ENCODE results near the gene POM121L2. TPM values are rescaled to one million over a fixed set of nuclear protein-coding genes. Genes with fewer than 3 reads are reported as not detected.

Gene POM121L2
- total RNA-seq (not detected), polyA plus RNA-seq (not detected)

GRCh38 chr6:27312146-27312949 lies at the start of gene POM121L2:
TSS of gene POM121L2 (minus strand) at chr6:27312273. CDS start at chr6:27312170, 103 bp downstream.
- ChIA-PET CTCF (ENCODE audit: partially characterized antibody) (interaction anchor here (0.7 to 4.5 kb wide), 15 partner anchors 8 to 590 kb away, joined by 3 to 23 read pairs (median 5); a partner anchor contains a TSS), POLR2A (ENCODE audit: partially characterized antibody) (interaction anchor here (0.9 to 1.7 kb wide), 5 partner anchors 8 to 440 kb away, joined by 3 to 6 read pairs (median 4); no protein-coding TSS in a partner anchor)
- peak; percentile 50 to 68 (median 61) for DNase-seq
- Histone ChIP-seq H3K4me3 (ENCODE audit: low read length in 2 of 2) (peak within 1 kb of the TSS; percentile 44 to 57), H3K9me3 (ENCODE audit: control insufficient read depth in 1 of 2, low read length in 2 of 2) (no peaks in the 10 kb centered on the region), H3K36me3 (ENCODE audit: insufficient read depth, low read length) (no peaks in the 10 kb centered on the region), H3K4me1 (ENCODE audit: insufficient read depth, low read length) (peaks cover 5% of the 10 kb centered on the region), H3K27me3 (ENCODE audit: insufficient read depth, low read length) (peaks cover 26% of the 10 kb centered on the region), H3K27ac (ENCODE audit: low read depth, low read length) (no peak within 1 kb of the TSS)
- Mint-ChIP-seq H3K27me3 (peaks cover 39 to 55% of the 10 kb centered on the region in 2 donors), H3K4me1 (peaks cover 0 to 14% (median 7%) of the 10 kb centered on the region in 4 donors), H3K27ac (peak within 1 kb of the TSS in 3 of 7 donors; percentile 7 to 37 (median 21)), H3K9me3 (peaks cover 0 to 3% (median 0%) of the 10 kb centered on the region in 8 donors), H3K36me3 (no peaks in the 10 kb centered on the region), H3K4me3 (peak within 1 kb of the TSS; percentile 81 to 86 (median 83))
- intact Hi-C loops (cut with micrococcal nuclease) = loop anchor here (1.0 to 10.0 kb wide), 9 partner anchors 72 to 582 kb away; partner anchors contain the start of gene ZNF391

- H3K4me1 ChIP-seq (ENCODE audit: insufficient read depth, low read length) = no peaks in the 10 kb centered on the region
- H3K27me3 Mint-ChIP-seq = peaks cover 0 to 2% of the 10 kb centered on the region in 2 donors
- ChIA-PET CTCF (ENCODE audit: partially characterized antibody) (no interaction called here), POLR2A (ENCODE audit: partially characterized antibody) (no interaction called here)
- no peaks in the 10 kb centered on the region for H3K36me3 ChIP-seq (ENCODE audit: insufficient read depth, low read length)
- no peak overlapping the region for H3K4me3 ChIP-seq (ENCODE audit: low read length in 2 of 2)
- H3K9me3 Mint-ChIP-seq = peaks cover 7 to 74% (median 64%) of the 10 kb centered on the region in 8 donors
- no peak for DNase-seq
- H3K27ac ChIP-seq (ENCODE audit: low read depth, low read length) = no peak overlapping the region
- intact Hi-C loops (cut with micrococcal nuclease) = no loop called here
- peaks cover 38 to 46% of the 10 kb centered on the region in 2 donors for H3K36me3 Mint-ChIP-seq
- no peaks in the 10 kb centered on the region for H3K27me3 ChIP-seq (ENCODE audit: insufficient read depth, low read length)
- H3K4me3 Mint-ChIP-seq = no peak overlapping the region
- peaks cover 0 to 20% of the 10 kb centered on the region in 2 donors for H3K9me3 ChIP-seq (ENCODE audit: control insufficient read depth in 1 of 2, low read length in 2 of 2)
- no peak overlapping the region for H3K27ac Mint-ChIP-seq
- no peaks in the 10 kb centered on the region for H3K4me1 Mint-ChIP-seq
Measured at GRCh38 chr6:27359231-27359630, 47.2 kb upstream of the POM121L2 start.

GRCh38 chr6:27358786-27359185 lies 46.7 kb upstream of the POM121L2 start:
- CTCF ChIA-PET (ENCODE audit: partially characterized antibody) = no interaction called here
- H3K27me3 ChIP-seq (ENCODE audit: insufficient read depth, low read length) = no peaks in the 10 kb centered on the region
- H3K36me3 ChIP-seq (ENCODE audit: insufficient read depth, low read length) = no peaks in the 10 kb centered on the region
- peaks cover 38 to 48% of the 10 kb centered on the region in 2 donors for H3K36me3 Mint-ChIP-seq
- H3K9me3 Mint-ChIP-seq = peaks cover 7 to 78% (median 65%) of the 10 kb centered on the region in 8 donors
- H3K4me1 Mint-ChIP-seq = no peaks in the 10 kb centered on the region
- no peak for DNase-seq
- POLR2A ChIA-PET (ENCODE audit: partially characterized antibody) = no interaction called here
- H3K4me3 ChIP-seq (ENCODE audit: low read length in 2 of 2) = no peak overlapping the region
- no peak overlapping the region for H3K27ac Mint-ChIP-seq
- no peak overlapping the region for H3K27ac ChIP-seq (ENCODE audit: low read depth, low read length)
- intact Hi-C loops (cut with micrococcal nuclease) = no loop called here
- H3K4me3 Mint-ChIP-seq = no peak overlapping the region
- H3K4me1 ChIP-seq (ENCODE audit: insufficient read depth, low read length) = no peaks in the 10 kb centered on the region
- peaks cover 0 to 2% of the 10 kb centered on the region in 2 donors for H3K27me3 Mint-ChIP-seq
- peaks cover 0 to 20% of the 10 kb centered on the region in 2 donors for H3K9me3 ChIP-seq (ENCODE audit: control insufficient read depth in 1 of 2, low read length in 2 of 2)

- Histone ChIP-seq H3K4me1 (ENCODE audit: insufficient read depth, low read length) (no peaks in the 10 kb centered on the region), H3K36me3 (ENCODE audit: insufficient read depth, low read length) (no peaks in the 10 kb centered on the region), H3K4me3 (ENCODE audit: low read length in 2 of 2) (no peak overlapping the region), H3K27ac (ENCODE audit: low read depth, low read length) (no peak overlapping the region), H3K9me3 (ENCODE audit: control insufficient read depth in 1 of 2, low read length in 2 of 2) (peaks cover 0 to 4% of the 10 kb centered on the region in 2 donors), H3K27me3 (ENCODE audit: insufficient read depth, low read length) (no peaks in the 10 kb centered on the region)
- intact Hi-C loops (cut with micrococcal nuclease) = no loop called here
- ChIA-PET CTCF (ENCODE audit: partially characterized antibody) (no interaction called here), POLR2A (ENCODE audit: partially characterized antibody) (interaction anchor here (0.6 kb wide), 1 partner anchor 222 kb away, joined by 3 read pairs; no protein-coding TSS in a partner anchor)
- peaks cover 1 to 5% of the 10 kb centered on the region in 2 donors for H3K36me3 Mint-ChIP-seq
- DNase-seq = no peak
- peaks cover 3 to 69% (median 38%) of the 10 kb centered on the region in 8 donors for H3K9me3 Mint-ChIP-seq
- no peak overlapping the region for H3K4me3 Mint-ChIP-seq
- H3K27me3 Mint-ChIP-seq = peaks cover 0 to 3% of the 10 kb centered on the region in 2 donors
- H3K4me1 Mint-ChIP-seq = no peaks in the 10 kb centered on the region
- no peak overlapping the region for H3K27ac Mint-ChIP-seq
Measured at GRCh38 chr6:27352850-27353249, 40.8 kb upstream of the POM121L2 start.

GRCh38 chr6:27334141-27334540 lies 22.1 kb upstream of the POM121L2 start:
- no peak for DNase-seq
- ChIA-PET CTCF (ENCODE audit: partially characterized antibody) (interaction anchor here (1.1 kb wide), 1 partner anchor 21 kb away, joined by 3 read pairs; no protein-coding TSS in a partner anchor), POLR2A (ENCODE audit: partially characterized antibody) (no interaction called here)
- no peaks in the 10 kb centered on the region for H3K36me3 ChIP-seq (ENCODE audit: insufficient read depth, low read length)
- Mint-ChIP-seq H3K4me3 (peak overlapping the region in 2 of 8 donors; percentile 22 to 55), H3K36me3 (peaks cover 0 to 5% of the 10 kb centered on the region in 2 donors), H3K9me3 (peaks cover 0 to 15% (median 4%) of the 10 kb centered on the region in 8 donors), H3K4me1 (peaks cover 4 to 12% (median 9%) of the 10 kb centered on the region in 4 donors), H3K27me3 (peaks cover 27 to 40% of the 10 kb centered on the region in 2 donors), H3K27ac (no peak overlapping the region)
- intact Hi-C loops (cut with micrococcal nuclease) = no loop called here
- no peak overlapping the region for H3K27ac ChIP-seq (ENCODE audit: low read depth, low read length)
- H3K27me3 ChIP-seq (ENCODE audit: insufficient read depth, low read length) = peaks cover 13% of the 10 kb centered on the region
- H3K4me1 ChIP-seq (ENCODE audit: insufficient read depth, low read length) = peaks cover 5% of the 10 kb centered on the region
- no peak overlapping the region for H3K4me3 ChIP-seq (ENCODE audit: low read length in 2 of 2)
- H3K9me3 ChIP-seq (ENCODE audit: control insufficient read depth in 1 of 2, low read length in 2 of 2) = no peaks in the 10 kb centered on the region

- peak overlapping the region in 1 of 7 donors; percentile 93 for H3K27ac Mint-ChIP-seq
- ChIA-PET POLR2A (ENCODE audit: partially characterized antibody) (no interaction called here), CTCF (ENCODE audit: partially characterized antibody) (interaction anchor here (1.1 kb wide), 1 partner anchor 20 kb away, joined by 3 read pairs; no protein-coding TSS in a partner anchor)
- H3K4me3 Mint-ChIP-seq = peak overlapping the region in 5 of 8 donors; percentile 6 to 91 (median 23)
- DNase-seq = no peak
- H3K27me3 Mint-ChIP-seq = peaks cover 28 to 41% of the 10 kb centered on the region in 2 donors
- Histone ChIP-seq H3K27ac (ENCODE audit: low read depth, low read length) (no peak overlapping the region), H3K9me3 (ENCODE audit: control insufficient read depth in 1 of 2, low read length in 2 of 2) (no peaks in the 10 kb centered on the region), H3K4me1 (ENCODE audit: insufficient read depth, low read length) (peaks cover 5% of the 10 kb centered on the region), H3K27me3 (ENCODE audit: insufficient read depth, low read length) (peaks cover 13% of the 10 kb centered on the region), H3K36me3 (ENCODE audit: insufficient read depth, low read length) (no peaks in the 10 kb centered on the region), H3K4me3 (ENCODE audit: low read length in 2 of 2) (peak overlapping the region in 1 of 2 donors; percentile 80)
- H3K36me3 Mint-ChIP-seq = peaks cover 0 to 5% of the 10 kb centered on the region in 2 donors
- H3K9me3 Mint-ChIP-seq = peaks cover 0 to 15% (median 5%) of the 10 kb centered on the region in 8 donors
- intact Hi-C loops (cut with micrococcal nuclease) = no loop called here
- H3K4me1 Mint-ChIP-seq = peaks cover 4 to 12% (median 9%) of the 10 kb centered on the region in 4 donors
Measured at GRCh38 chr6:27333642-27334040, 21.6 kb upstream of the POM121L2 start.
